ENCODE results near the gene GALNS. TPM values are rescaled to one million over a fixed set of nuclear protein-coding genes. Genes with fewer than 3 reads are reported as not detected.

GALNS gene
- total RNA-seq, 1 experiment from 2014 or later: 81.6 TPM

DNA sequence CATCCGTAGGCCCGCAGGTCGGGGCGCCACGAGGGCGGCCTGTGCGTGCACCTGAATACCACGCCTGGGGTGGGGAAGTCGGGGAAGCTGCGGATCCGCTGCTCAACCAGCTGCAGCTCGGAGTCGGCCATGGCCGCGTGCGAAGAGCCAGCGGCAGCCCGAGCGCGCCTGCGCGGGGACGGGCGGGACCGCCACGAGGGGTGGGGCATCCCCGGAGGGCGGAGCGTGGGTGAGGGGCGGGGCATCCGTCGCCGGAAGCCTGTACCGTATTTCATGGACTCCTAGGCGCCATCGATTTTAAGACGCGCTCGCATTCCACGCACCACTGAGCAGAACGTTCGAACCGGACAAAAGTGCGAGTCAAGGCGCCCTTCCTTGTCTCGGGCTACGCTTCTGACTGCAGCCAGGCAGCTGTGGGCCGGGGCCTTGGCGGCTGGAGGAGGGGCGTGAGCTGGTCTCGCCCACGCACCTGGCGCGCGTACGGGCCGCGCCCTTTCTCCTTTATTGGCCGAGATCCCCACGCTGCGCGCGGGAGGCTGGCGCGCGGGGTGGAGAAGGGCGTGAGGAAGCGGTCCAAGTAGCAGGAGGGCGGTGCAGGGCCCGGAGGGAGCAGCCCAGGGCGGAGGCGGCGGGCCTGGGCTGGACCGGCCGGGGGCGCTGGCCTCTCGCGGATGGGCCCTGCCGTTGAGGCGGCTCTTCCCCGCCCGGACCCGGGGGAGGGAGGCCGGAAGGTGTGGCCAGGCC, 44.8 kb downstream of the GALNS start, which contains the start of gene APRT:
Gene APRT (minus strand): TSS at position 160 of the 744 bp plus-strand sequence. CDS start 29 bp downstream, at position 131.
- CTCF ChIA-PET: no interaction called here
- TF ChIP-seq, protein P1, sequence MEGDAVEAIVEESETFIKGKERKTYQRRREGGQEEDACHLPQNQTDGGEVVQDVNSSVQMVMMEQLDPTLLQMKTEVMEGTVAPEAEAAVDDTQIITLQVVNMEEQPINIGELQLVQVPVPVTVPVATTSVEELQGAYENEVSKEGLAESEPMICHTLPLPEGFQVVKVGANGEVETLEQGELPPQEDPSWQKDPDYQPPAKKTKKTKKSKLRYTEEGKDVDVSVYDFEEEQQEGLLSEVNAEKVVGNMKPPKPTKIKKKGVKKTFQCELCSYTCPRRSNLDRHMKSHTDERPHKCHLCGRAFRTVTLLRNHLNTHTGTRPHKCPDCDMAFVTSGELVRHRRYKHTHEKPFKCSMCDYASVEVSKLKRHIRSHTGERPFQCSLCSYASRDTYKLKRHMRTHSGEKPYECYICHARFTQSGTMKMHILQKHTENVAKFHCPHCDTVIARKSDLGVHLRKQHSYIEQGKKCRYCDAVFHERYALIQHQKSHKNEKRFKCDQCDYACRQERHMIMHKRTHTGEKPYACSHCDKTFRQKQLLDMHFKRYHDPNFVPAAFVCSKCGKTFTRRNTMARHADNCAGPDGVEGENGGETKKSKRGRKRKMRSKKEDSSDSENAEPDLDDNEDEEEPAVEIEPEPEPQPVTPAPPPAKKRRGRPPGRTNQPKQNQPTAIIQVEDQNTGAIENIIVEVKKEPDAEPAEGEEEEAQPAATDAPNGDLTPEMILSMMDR (IDR thresholded peaks at IDR 0.05): no peak; the same call in 1 of the 2 replicates
- TF ChIP-seq TCF7L2 (IDR thresholded peaks at IDR 0.05; ENCODE audit: low read depth, low read length) (no peak), POLR2AphosphoS5 (IDR thresholded peaks at IDR 0.05; ENCODE audit: low read depth, low read length) (peak; percentile 87), SIN3A (IDR thresholded peaks at IDR 0.05; ENCODE audit: borderline replicate concordance, insufficient read depth, low read depth, low read length) (0 out of 2 replicates have a peak, but pooled peaks have one; percentile 14)
- TF ChIP-seq, protein P2, sequence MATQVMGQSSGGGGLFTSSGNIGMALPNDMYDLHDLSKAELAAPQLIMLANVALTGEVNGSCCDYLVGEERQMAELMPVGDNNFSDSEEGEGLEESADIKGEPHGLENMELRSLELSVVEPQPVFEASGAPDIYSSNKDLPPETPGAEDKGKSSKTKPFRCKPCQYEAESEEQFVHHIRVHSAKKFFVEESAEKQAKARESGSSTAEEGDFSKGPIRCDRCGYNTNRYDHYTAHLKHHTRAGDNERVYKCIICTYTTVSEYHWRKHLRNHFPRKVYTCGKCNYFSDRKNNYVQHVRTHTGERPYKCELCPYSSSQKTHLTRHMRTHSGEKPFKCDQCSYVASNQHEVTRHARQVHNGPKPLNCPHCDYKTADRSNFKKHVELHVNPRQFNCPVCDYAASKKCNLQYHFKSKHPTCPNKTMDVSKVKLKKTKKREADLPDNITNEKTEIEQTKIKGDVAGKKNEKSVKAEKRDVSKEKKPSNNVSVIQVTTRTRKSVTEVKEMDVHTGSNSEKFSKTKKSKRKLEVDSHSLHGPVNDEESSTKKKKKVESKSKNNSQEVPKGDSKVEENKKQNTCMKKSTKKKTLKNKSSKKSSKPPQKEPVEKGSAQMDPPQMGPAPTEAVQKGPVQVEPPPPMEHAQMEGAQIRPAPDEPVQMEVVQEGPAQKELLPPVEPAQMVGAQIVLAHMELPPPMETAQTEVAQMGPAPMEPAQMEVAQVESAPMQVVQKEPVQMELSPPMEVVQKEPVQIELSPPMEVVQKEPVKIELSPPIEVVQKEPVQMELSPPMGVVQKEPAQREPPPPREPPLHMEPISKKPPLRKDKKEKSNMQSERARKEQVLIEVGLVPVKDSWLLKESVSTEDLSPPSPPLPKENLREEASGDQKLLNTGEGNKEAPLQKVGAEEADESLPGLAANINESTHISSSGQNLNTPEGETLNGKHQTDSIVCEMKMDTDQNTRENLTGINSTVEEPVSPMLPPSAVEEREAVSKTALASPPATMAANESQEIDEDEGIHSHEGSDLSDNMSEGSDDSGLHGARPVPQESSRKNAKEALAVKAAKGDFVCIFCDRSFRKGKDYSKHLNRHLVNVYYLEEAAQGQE (IDR thresholded peaks at IDR 0.05; ENCODE audit: insufficient read depth in 1 of 2, low read depth in 2 of 2, low read length in 1 of 2): no peak
- H3K4me1 ChIP-seq (ENCODE audit: control insufficient read depth, insufficient read depth, low read length): peaks cover 21% of the 10 kb centered on the region

DNA sequence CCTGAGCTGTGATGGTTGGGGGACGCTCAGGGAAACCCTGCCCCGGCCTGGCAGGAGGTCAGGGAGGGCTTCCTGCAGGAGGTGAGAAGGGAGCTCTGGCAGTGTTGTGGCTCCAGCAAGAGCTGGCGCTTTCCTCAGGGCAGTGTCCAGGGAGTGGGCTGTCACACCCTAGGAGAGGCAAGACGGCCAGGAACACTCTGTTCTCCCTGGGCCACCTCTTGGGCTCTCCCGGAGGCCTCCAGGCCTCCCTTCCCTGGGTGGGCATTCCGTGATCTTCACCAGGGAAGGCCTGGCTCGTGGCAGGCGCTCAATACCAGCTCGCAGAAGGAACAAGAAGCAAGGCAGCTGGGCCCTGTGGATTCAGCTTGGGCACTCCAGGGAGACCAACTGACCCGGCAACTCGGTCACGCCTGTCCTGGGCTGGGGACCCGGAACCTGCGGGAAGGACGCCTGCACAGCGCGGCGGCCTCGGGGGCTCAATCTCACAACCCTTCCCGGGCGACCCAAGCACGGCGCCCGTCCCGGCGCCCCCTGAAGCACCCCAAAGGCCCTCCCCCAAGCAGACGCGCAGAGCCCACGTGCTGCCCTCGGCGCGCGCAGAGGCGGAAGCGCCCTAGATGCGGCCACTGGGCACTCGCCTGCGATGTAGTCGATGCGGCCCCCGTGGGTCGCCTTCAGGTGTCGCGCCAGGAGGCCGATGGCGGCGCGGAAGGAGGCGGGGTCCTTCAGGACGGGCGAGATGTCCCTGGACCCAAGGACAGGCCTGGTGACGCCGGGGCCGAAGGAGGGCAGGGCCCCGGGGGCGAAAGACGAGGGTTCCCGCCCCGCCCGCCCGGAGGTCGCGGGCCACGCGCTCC, 45.6 kb downstream of the GALNS start:
- no TSS peak for BruUV-seq (replicated peaks)
- DNase-seq (ENCODE audit: low read depth, low spot score) (no peak), ATAC-seq (peak; percentile 34)
- Histone ChIP-seq H3K27me3 (ENCODE audit: control insufficient read depth, insufficient read depth, low read length) (no peaks in the 10 kb centered on the region), H3K27ac (ENCODE audit: low read length) (peak overlapping the region; percentile 89), H3K4me3 (ENCODE audit: low read depth in 2 of 2, low read length in 2 of 2) (peak overlapping the region; percentile 64 to 78), H3K36me3 (ENCODE audit: control insufficient read depth, insufficient read depth, low read length) (peaks cover 4% of the 10 kb centered on the region; the same call in 1 of the 2 replicates), H3K9me3 (ENCODE audit: control insufficient read depth, insufficient read depth, low read depth, low read length) (no peaks in the 10 kb centered on the region), H3K4me1 (ENCODE audit: control insufficient read depth, insufficient read depth, low read length) (peaks cover 21% of the 10 kb centered on the region)
- ChIA-PET POLR2A (no interaction called here), CTCF (interaction anchor here (1.8 kb wide), 1 partner anchor 74 kb away, joined by 7 read pairs; no protein-coding TSS in a partner anchor)
- in situ Hi-C loops (cut with HindIII; ENCODE audit: low pct_unique_long_range_greater_than_20kb, low sequenced_read_pairs): no loop called here
- intact Hi-C loops (cut with micrococcal nuclease; ENCODE audit: unreplicated experiment): loop anchor here (10.0 kb wide), 1 partner anchor 354 kb away; no protein-coding TSS in a partner anchor
- TF ChIP-seq SIN3A (IDR thresholded peaks at IDR 0.05; ENCODE audit: borderline replicate concordance, insufficient read depth, low read depth, low read length): 0 out of 2 replicates have a peak, but pooled peaks have one; percentile 47
- TF ChIP-seq TCF7L2 (IDR thresholded peaks at IDR 0.05; ENCODE audit: low read depth, low read length): no peak

More for the DNA sequence above, 44.8 kb downstream of the GALNS start, which contains the start of gene APRT:
- ATAC-seq (peak; percentile 70), DNase-seq (ENCODE audit: low read depth, low spot score) (peak; percentile 61)
- POLR2A ChIA-PET: interaction anchor here (0.7 kb wide), 1 partner anchor 18 kb away, joined by 3 read pairs; no protein-coding TSS in a partner anchor
- Histone ChIP-seq H3K36me3 (ENCODE audit: control insufficient read depth, insufficient read depth, low read length) (peaks cover 4% of the 10 kb centered on the region; the same call in 1 of the 2 replicates), H3K9me3 (ENCODE audit: control insufficient read depth, insufficient read depth, low read depth, low read length) (no peaks in the 10 kb centered on the region), H3K27me3 (ENCODE audit: control insufficient read depth, insufficient read depth, low read length) (no peaks in the 10 kb centered on the region), H3K27ac (ENCODE audit: low read length) (peak within 1 kb of the TSS; percentile 89), H3K4me3 (ENCODE audit: low read depth in 2 of 2, low read length in 2 of 2) (peak within 1 kb of the TSS; percentile 64 to 78)
- intact Hi-C loops (cut with micrococcal nuclease; ENCODE audit: unreplicated experiment) (loop anchor here (10.0 kb wide), 1 partner anchor 353 kb away; no protein-coding TSS in a partner anchor), in situ Hi-C loops (cut with HindIII; ENCODE audit: low pct_unique_long_range_greater_than_20kb, low sequenced_read_pairs) (no loop called here)
- BruUV-seq (replicated peaks): TSS peak; percentile 54

Measured in Panc1 (cell line).